ENCODE measurements around the gene EEIG2.

EEIG2 gene

DNA sequence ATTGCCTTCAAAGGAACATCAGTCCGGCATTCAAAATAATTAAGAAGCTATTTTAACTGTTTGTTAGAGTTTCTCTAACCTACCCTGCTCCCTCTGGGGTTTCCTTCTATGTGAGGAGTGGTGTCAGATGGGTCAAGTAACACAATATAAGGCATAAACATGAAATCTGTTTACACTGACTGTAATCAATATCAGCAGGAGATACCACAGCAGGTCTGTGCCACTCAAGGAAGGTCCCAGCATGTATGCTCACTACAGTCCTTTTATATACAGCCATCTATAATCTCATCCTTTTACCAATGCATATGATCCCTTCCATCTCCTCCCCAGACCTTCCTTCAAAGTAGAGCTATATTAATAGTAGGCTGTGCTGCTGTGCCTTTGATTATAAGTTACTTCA, 25.4 kb downstream of the EEIG2 start:
- no peak for DNase-seq

DNA sequence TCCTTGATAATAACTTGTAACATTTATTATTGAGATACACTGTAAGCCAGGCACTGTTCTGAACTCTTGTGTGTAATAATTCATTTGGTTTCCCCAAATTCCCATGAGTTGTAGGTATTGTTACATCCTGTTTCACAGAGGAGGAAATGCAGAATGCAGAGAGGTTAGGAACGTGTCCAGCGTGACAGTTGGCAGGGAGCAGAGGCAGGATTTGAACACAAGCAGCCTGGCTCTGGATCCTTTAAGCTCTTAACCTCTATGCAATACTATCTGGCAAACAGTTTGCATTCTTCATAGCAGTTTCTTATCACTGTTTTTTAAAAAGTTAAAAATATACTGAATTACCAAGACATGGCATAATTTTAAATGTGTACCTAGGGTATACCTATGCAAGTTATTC, 30.5 kb downstream of the EEIG2 start:
- no peak for DNase-seq

DNA sequence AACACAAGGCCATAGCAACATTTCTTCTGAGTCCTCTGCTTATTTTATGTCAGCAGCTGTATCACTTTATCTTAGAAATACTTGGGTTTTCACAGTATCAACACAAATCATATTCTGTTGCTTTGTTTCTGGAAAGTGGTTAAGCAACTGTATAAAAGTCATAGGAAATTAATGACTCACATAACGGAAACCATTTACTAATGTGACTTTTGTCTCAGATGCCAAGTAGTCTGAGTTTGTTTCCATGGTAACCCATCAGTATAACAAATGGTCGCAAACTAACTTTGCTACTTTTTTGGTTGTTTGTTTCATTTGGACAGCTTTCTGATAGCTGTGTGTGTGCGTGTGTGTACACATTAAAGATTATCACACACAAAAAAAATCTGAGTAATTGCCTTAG, 31.1 kb downstream of the EEIG2 start:
- no peak for DNase-seq

DNA sequence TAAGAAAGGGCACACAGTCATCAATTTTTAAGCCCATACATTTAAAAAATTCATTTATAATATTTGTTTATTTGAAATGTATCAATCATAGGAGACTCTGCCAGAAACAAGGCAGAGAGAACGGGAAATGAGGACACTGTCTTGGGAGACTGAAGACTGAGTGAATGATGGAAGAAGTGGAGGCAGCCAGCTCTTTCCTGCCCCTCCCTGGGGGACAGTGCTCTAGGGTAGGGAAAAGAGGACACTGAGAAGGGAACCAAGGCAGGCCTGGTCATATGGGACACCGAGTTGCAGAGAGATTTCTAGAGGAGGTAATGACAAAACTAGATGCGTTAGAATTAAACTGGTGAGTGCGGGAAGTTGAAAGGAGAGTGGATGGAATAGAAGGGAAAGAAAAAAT, 31.6 kb downstream of the EEIG2 start:
- no peak for DNase-seq

DNA sequence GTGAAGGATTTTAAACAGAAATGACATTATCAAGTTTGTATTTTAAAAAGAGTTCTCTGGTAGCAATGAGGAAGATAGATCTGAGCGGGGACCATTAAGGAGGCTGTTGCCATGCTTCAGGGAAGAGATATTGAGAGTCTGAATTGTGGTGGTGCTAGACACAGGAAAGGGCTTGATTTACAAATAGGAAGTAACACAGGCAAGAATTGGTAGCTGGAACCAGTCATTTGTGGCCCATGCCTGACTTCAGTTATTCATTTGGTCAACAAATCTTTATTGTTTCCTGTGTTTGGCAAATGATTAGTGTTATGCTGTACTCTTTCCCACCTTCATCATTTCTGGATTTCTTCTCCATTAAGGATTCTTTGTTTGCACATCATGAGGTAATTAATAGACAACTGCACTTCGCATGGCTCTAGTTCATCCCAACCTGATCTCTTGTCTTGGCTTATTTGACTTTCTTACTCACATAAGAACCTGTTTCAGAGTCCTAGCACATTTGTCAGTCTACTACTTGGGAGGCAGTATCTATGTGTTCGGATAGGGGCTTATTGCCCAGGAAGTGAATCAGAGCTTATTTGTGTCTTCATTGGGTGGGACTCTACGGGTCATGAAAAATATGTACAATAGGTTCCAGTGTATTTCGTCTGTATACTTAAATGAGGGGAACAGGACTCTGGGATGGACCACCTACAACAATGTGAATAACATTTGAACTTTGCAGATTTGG, 32.3 kb downstream of the EEIG2 start:
- DNase-seq, result no peak

DNA sequence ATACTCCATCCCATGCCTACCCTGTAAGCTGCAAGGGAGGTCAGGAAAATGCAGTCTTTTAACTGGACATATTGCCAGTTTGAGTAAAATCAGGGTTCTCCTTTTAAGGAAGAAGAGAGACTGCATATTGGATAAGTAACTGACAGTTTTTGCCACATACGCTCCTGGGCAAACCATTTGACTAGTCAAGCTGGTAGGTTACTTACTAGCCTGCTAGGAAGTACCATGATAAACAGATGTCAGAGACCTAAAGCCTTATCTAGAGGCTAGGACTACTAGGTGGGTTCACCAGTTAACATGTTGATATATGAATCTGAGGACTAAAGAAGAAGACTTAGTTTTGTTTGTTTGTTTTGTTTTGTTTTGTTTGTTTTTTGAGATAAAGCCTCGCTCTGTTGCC, 33.5 kb downstream of the EEIG2 start:
- DNase-seq, result no peak

DNA sequence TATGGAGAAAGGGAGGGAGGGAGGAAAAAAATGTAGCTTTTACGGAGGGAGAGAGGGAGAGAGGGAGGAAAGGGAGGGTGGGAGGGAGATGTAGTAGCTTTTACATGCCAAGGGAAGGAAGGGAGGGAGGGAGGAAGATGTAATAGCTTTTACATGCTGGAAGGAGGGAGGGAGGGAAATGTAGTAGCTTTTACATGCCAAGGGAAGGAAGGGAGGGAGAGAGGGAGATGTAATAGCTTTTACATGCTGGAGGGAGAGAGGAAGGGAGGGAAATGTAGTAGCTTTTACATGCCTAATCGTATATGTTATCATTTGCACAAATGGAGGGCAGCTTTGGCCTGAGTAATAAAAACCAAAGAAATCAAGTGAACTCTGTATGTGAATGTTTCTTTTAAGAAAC, 35.6 kb downstream of the EEIG2 start:
- DNase-seq, result no peak

DNA sequence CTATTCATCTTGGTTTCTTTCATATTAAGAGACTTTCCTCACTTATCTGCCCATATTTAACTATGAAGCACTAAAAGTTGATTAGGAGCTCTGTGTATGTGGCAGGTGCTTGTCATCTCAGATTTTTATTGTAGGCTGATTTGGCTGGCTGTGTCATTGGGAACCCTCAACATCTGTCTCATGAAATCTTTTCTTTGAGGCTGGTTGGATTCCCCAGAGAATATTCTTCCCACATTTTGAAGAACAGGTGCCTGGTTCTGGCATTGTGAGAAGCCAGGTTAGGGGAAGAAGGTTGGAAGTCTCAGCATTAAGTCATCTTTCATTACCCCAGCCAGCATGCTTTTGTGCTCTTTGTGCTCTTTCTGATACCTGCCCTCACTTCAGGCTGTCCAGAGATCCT, 37.1 kb downstream of the EEIG2 start:
- peak in 1 of 2 experiments; percentile 27 for DNase-seq

DNA sequence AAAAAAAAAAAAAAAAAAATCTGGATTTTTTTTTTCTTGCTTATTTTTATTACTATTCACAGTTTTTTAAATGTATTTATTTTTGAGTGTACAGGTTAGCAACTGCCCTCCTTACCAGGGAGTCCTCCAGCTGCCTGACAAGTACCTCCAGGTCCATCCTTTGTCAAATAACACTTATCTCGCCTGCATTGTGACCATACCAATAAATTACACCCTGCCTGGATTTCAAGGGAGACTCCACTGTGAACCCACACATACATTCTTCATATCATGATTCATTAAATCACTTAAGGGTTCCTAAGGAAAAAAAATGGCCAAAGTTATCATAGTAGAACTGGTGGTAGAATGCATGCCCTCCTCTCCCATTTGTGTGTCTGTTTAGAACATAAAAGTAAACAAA, 38.4 kb downstream of the EEIG2 start:
- peak in 1 of 2 experiments; percentile 31 for DNase-seq

DNA sequence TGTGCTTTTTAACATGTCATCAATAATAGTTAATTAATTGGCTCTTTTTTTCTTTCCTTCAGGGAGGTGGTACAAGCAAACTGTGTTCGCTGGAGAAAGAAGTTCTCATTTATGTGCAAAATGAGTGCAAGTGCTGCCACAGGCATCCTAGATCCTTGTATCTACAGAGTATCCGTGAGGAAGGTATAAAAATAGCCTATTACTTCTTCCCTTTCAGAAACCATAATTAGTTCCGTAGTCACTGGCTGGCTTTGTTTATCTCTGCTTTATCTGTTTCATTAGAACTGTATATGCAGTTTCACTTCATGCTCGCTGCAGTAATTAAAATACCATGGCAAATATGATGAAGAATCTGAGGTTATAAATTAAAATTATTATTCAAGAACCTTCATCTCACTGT, 40.6 kb downstream of the EEIG2 start:
- DNase-seq, result no peak

DNA sequence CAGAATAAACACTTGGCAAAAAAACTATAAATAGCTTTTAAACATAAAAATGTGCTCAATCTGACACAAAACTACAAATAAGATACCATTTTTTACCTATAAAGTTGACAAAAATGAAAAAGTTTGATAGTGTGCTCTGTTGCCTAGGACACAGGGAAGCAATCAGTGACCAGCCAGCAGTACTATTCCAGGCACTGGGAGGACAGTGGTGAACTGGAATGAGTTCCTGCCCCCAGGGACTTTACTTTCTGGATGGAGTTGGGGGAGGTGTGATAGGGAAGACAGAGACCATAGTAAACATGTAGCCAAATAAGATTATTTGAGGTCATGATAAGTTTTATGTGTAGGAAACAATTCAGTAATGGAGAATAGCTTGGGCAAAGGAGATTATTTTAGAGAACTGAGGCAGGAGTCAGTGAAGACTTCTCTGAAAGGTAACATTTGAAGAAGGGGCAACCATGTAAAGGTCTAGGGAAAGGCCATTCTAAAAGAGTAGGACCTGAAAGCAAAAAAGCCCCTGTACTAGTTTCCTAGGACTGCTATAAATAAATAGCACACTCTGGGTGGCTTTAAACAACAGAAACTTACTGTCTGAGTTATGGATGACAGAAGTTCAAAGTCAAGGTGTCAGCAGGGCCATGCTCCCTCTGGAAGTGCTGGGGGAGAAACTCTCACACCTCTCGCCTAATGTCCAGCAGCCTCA, 42.0 kb downstream of the EEIG2 start:
- no peak for DNase-seq

DNA sequence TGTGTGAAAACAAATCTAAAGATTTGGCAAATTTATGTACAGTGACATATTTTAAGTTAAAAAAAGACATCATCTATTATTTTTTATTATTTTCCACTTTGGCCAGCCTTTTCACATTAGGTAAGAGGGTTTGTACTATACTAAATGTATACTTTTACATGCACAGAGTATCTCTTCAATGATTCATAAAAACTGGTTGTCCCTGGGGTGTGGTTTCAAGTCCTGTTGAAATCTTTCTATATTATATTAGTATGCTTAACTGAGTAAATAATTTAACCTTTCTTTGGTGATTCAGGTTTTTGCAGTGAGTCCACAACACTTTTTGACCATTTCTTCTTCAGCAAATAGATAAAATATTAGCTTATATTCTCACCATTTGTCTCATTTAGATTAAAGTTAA, 45.7 kb downstream of the EEIG2 start:
- no peak for DNase-seq

DNA sequence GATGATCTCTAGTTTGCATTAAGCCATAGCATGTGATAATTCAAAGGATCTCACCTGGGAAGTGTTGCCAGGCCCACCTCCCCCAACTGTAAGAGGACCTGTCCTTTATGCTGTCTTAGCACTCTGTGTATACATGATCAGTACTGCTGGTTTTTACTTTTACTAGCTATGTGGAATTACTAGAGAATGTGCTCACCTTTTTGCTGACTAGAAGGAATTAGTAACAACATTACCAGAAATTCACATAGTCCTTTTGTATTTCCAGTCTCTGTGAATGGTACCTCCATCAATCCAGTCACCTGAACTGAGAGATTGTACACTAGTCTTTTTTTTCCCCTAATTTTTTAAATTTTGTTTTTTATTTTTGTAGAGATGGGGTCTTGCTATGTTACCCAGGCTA, 46.6 kb downstream of the EEIG2 start:
- no peak for DNase-seq

DNA sequence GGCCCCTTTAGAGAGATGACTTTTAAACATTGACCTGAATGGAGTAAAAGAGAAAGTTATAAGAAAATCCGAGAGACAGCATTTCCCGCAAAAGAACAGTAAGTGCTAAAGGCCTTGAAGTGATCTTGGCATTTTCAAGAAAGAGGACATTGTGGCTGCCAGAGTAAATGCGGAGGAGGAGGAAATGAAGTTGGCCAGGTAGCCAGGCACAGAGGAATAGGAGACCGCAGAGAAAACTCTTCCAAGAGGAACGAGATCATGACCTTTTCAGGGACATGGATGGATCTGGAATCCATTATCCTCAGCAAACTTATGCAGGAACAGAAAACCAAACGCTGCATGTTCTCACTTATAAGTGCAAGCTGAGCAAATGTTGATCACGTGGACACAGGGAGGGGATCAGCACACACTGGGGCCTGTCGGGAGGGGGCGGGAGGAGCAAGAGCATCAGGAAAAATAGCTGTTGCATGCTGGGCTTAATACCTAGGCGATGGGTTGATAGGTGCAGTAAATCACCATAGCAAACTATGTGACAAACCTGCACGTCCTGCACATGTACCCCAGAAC, 49.7 kb downstream of the EEIG2 start:
- DNase-seq, result peak; percentile 83 to 90
